GM23248 (cell line): ENCODE results near the gene THUMPD3. TPM values are rescaled to one million over a fixed set of nuclear protein-coding genes. Genes with fewer than 3 reads are reported as not detected.

Experiments
- DNase-seq: peaks from one replicate; pipeline ENCODE4 v3.0.0-alpha.2; 2015
- H2AFZ ChIP-seq: fragments of 200-600 bp; sonication (generic); 2 replicates; pipeline ENCODE4 v1.6.1; 2016; ENCODE audit warnings: antibody characterized with exemption
- H3F3A ChIP-seq: fragments of 200-600 bp; sonication (generic); 2 replicates; pipeline ENCODE4 v1.6.1; 2016; ENCODE audit warnings: mild to moderate bottlenecking, antibody characterized with exemption, mixed run types; ENCODE audit not compliant: insufficient read depth
- H3K27ac ChIP-seq: fragments of 200-600 bp; sonication (generic); 2 replicates; pipeline ENCODE4 v1.5.1; 2016; ENCODE audit warnings: mild to moderate bottlenecking
- H3K27me3 ChIP-seq: fragments of 200-600 bp; sonication (generic); replicated peaks from 2 replicates; pipeline ENCODE4 v1.6.1; 2016; ENCODE audit warnings: mild to moderate bottlenecking; ENCODE audit not compliant: insufficient read depth
- H3K36me3 ChIP-seq: fragments of 200-600 bp; sonication (generic); 2 replicates; pipeline ENCODE4 v1.6.1; 2016; ENCODE audit warnings: low read depth, mild to moderate bottlenecking
- H3K4me1 ChIP-seq: fragments of 200-600 bp; sonication (generic); 2 replicates; pipeline ENCODE4 v1.6.1; 2016; ENCODE audit warnings: mild to moderate bottlenecking; ENCODE audit not compliant: insufficient read depth
- H3K4me2 ChIP-seq: fragments of 200-600 bp; sonication (generic); one replicate; pipeline ENCODE4 v1.6.1; 2016; ENCODE audit warnings: mild to moderate bottlenecking; ENCODE audit not compliant: unreplicated experiment
- H3K4me3 ChIP-seq: fragments of 200-600 bp; sonication (generic); 2 replicates; pipeline ENCODE4 v1.5.1; 2016; ENCODE audit warnings: mild to moderate bottlenecking
- H3K79me2 ChIP-seq: fragments of 200-600 bp; sonication (generic); 2 replicates; pipeline ENCODE4 v1.6.1; 2016; ENCODE audit warnings: mild to moderate bottlenecking; ENCODE audit not compliant: insufficient read depth
- H3K9ac ChIP-seq: fragments of 200-600 bp; sonication (generic); 2 replicates; pipeline ENCODE4 v1.6.1; 2016; ENCODE audit warnings: mild to moderate bottlenecking
- H3K9me2 ChIP-seq: fragments of 200-600 bp; sonication (generic); 2 replicates; pipeline ENCODE4 v1.6.1; 2016; ENCODE audit warnings: mixed run types, mild to moderate bottlenecking, moderate library complexity; ENCODE audit not compliant: insufficient read depth
- H3K9me3 ChIP-seq: fragments of 200-600 bp; sonication (generic); one replicate; pipeline ENCODE4 v1.6.1; 2017; ENCODE audit warnings: low read depth
- H4K20me1 ChIP-seq: fragments of 200-600 bp; sonication (generic); 2 replicates; pipeline ENCODE4 v1.6.0; 2016; ENCODE audit not compliant: insufficient read depth
- EZH2 ChIP-seq: fragments of 200-600 bp; sonication (generic); IDR thresholded peaks from 2 replicates; pipeline ENCODE4 v1.6.1; 2018; ENCODE audit warnings: antibody characterized with exemption, mild to moderate bottlenecking; ENCODE audit not compliant: insufficient read depth, poor library complexity, severe bottlenecking
- EZH2phosphoT487 ChIP-seq: fragments of 200-600 bp; sonication (generic); IDR thresholded peaks from 2 replicates; pipeline ENCODE4 v1.6.1; 2018; ENCODE audit warnings: antibody characterized with exemption, moderate library complexity, mild to moderate bottlenecking, low read depth; ENCODE audit not compliant: insufficient read depth
- WGBS, 2 experiments: methylation state at CpG; one replicate each; pipeline ENCODE4 v1.1.6; 2015 to 2017; ENCODE audit warnings: low lambda C conversion rate in 2 of 2, low coverage in 1 of 2; ENCODE audit errors: missing lambda C conversion rate in 2 of 2; 5-methylcytosine and 5-hydroxymethylcytosine counted together
- in situ Hi-C: fragments of 300-500 bp; cut with MboI; formaldehyde crosslinking; loops from 2 replicates; pipeline ENCODE4 v1.15.0; 2020
- polyA plus RNA-seq: library from polyadenylated mRNA; unstranded; fragments of >200 nt; fragmentation: Nextera tagmentation; extraction: Ambion mirVana; gene quantifications from 2 replicates; pipeline ENCODE4 v1.2.1, GENCODE V29; 2016
- total RNA-seq: library from RNA; depleted of rRNA; stranded (reverse); fragments of >200 nt; shearing (Covaris generic); gene quantifications from 2 replicates; pipeline ENCODE4 v1.2.3, GENCODE V29; 2014

The THUMPD3 gene
- total and polyA plus RNA-seq, 2 experiments from 2014 or later, result 27.9 to 38.9 TPM

DNA sequence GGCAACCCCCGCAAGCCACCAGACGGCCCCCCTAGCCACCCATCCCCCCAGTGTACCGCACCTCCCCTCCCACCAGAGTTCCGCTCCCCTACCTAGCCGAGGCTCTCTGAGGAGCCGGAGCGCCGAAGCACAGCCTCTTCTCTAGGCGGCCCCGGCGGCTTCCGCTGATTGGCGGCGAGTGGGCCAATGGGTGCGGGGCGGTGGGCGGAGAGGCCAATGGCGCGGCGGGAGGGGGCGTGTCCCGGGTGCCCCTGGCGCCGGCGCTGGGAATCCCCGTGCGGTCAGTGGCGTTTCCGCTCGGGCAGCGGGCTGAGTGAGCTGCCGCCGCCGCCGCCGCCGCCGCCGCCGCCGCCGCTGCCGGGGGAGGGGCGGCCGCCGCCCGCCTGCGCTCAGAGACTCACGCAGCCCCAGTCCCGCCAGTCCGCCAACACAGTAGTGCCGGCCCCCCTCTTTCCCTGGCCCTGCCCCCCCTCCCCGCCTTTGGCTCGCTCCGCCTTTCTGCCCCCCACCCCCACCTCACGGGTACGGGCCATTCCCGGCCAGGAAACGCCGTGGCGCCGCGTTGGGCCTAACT, 34.6 kb downstream of the THUMPD3 start, which contains the start of gene SETD5:
Gene SETD5 (plus strand): TSS at position 284 of the 574 bp plus-strand sequence. CDS start 31,324 bp downstream, outside the sequence.
- H3K27ac ChIP-seq, result peak within 1 kb of the TSS; percentile 99
- 0 to 3% methylated on average over 8 to 43 of the region's 63 CpGs for WGBS, 2 experiments
- in situ Hi-C loops, result no loop called here
- H3K9ac ChIP-seq, result peak within 1 kb of the TSS; percentile 100
- peak within 1 kb of the TSS; percentile 86 for H3K4me2 ChIP-seq
- no peaks in the 10 kb centered on the region for H3K9me3 ChIP-seq
- H3F3A ChIP-seq, result peaks cover 68% of the 10 kb centered on the region
- H2AFZ ChIP-seq, result no peak within 1 kb of the TSS
- peaks cover 56% of the 10 kb centered on the region for H3K4me1 ChIP-seq
- peak within 1 kb of the TSS; percentile 95 for H3K4me3 ChIP-seq
- TF ChIP-seq EZH2phosphoT487 (no peak), EZH2 (no peak)
- H4K20me1 ChIP-seq, result peaks cover 24% of the 10 kb centered on the region
- DNase-seq, result peak; percentile 99
- H3K79me2 ChIP-seq, result peaks cover 85% of the 10 kb centered on the region
- no peaks in the 10 kb centered on the region for H3K9me2 ChIP-seq
- H3K27me3 ChIP-seq, result no peaks in the 10 kb centered on the region
- H3K36me3 ChIP-seq, result peaks cover 27% of the 10 kb centered on the region

DNA sequence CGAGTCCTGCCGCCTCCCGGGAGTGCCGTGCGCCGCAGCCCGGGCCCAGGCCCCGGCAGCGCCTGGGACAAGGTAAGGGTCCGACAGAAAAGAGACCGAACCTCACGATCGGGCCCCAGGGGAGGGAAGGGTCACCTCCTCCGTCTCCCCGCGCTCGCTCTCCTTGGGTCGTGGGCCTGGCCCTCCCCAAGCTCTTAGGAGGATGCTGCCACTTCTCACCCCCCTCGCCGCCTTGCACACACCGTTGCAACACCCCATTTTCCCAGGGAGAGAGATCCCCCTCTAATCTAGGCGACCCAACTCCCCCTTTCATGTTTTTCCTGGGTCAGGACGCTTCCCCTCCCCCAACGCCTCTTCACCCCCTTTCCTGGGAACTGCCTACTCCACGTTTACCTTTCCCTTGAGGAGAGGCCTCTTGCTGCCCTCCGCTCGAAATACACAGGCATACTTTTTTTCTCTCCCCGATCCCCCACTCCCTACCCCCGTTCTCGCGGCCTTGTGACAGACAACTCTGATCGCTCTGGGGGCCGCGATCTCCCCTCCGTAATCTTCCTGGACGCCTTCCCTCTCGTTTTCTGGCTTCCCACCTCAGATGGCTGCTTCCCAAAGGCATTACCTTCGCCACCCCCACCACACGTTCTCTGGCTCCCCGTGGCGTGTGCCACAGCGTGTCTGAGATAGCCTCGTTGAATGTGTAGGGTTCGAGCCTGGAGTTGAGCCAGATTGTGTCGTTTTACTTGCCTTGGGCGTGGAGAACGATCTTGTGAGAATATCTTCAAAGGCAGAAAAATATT, 35.2 kb downstream of the THUMPD3 start:
- H4K20me1 ChIP-seq, result peaks cover 27% of the 10 kb centered on the region
- in situ Hi-C loops, result no loop called here
- 1% methylated on average over 38 to 46 of the region's 47 CpGs for WGBS, 2 experiments
- TF ChIP-seq EZH2 (no peak), EZH2phosphoT487 (no peak)
- H3K4me2 ChIP-seq, result peak overlapping the region; percentile 86
- H3K9me2 ChIP-seq, result no peaks in the 10 kb centered on the region
- H3K79me2 ChIP-seq, result peaks cover 85% of the 10 kb centered on the region
- peak; percentile 69 for DNase-seq
- peak overlapping the region; percentile 99 for H3K27ac ChIP-seq
- peaks cover 56% of the 10 kb centered on the region for H3K4me1 ChIP-seq
- peaks cover 22% of the 10 kb centered on the region for H3K36me3 ChIP-seq
- H3K9ac ChIP-seq, result peak overlapping the region; percentile 100
- H3F3A ChIP-seq, result peaks cover 72% of the 10 kb centered on the region
- H3K27me3 ChIP-seq, result no peaks in the 10 kb centered on the region
- no peaks in the 10 kb centered on the region for H3K9me3 ChIP-seq
- H3K4me3 ChIP-seq, result peak overlapping the region; percentile 95
- H2AFZ ChIP-seq, result no peak overlapping the region

DNA sequence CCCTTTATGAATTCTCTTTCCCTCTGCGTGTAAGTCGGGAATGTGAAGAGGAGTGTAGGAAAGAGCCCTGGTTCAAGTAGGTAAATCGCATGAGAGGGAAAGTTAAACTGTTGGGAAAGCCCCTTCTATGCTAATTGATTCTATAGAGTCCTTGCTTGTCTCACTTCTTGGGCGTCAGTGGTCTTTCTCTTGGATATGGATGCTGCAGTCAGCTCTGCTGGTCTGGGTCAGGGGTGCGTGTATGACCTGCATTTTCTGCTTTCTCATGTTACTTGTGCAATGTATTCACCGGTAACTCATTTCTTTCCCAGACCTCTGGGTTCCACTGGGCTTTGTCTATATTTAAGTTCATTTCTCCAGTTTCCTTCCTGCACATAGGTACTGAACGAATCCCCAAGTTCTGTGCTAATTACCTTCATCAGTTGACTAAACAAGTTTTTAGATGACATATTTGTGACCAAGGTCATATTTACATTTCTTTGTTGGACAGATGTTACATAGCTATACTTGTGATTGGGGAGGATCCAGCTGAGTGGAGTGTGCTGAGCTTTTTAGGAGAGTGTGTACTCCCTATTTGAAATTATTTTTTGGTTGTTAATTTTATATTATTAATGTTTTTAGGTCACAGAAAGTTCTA, 36.0 kb downstream of the THUMPD3 start:
- in situ Hi-C loops, result no loop called here
- Histone ChIP-seq H3K4me3 (peak overlapping the region; percentile 95), H3K9me2 (no peaks in the 10 kb centered on the region), H3K79me2 (peaks cover 85% of the 10 kb centered on the region), H3K4me1 (peaks cover 56% of the 10 kb centered on the region), H2AFZ (no peak overlapping the region), H3K4me2 (peak overlapping the region; percentile 86), H3K9me3 (no peaks in the 10 kb centered on the region), H3K27ac (peak overlapping the region; percentile 99), H3K9ac (peak overlapping the region; percentile 100), H3F3A (peaks cover 78% of the 10 kb centered on the region), H3K36me3 (peaks cover 15% of the 10 kb centered on the region; the same call in 1 of the 2 replicates), H4K20me1 (peaks cover 33% of the 10 kb centered on the region), H3K27me3 (no peaks in the 10 kb centered on the region)
- no peak for TF ChIP-seq EZH2
- TF ChIP-seq EZH2phosphoT487, result no peak
- DNase-seq, result peak; percentile 78
- WGBS, 2 experiments, result 2 to 3% methylated on average over 7 of the region's 7 CpGs

DNA sequence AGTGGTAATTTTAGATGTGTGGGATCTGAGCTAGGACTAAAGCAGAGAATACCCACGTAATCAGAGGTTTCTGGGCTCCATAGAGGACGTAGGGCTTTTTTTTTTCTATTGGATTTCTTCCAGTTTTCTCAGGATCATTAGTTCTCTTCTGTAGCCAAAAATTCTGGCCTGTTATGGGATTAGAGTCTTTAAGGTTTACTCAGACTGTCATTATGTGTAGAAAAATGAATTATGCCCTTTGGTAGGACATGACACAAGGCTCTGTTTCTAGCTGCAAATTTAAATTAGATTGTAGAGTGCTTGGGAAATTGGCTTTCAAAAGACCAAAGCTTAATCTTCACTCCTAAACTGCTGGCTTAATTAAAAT, 36.5 kb downstream of the THUMPD3 start:
- Histone ChIP-seq H4K20me1 (peaks cover 30% of the 10 kb centered on the region), H3K79me2 (peaks cover 85% of the 10 kb centered on the region), H3K27ac (peak overlapping the region; percentile 99), H3K36me3 (peaks cover 10% of the 10 kb centered on the region; the same call in 1 of the 2 replicates), H3F3A (peaks cover 76% of the 10 kb centered on the region), H3K9ac (peak overlapping the region; percentile 100), H3K9me3 (no peaks in the 10 kb centered on the region), H2AFZ (no peak overlapping the region), H3K4me3 (peak overlapping the region; percentile 95), H3K4me1 (peaks cover 56% of the 10 kb centered on the region), H3K9me2 (no peaks in the 10 kb centered on the region), H3K27me3 (no peaks in the 10 kb centered on the region), H3K4me2 (peak overlapping the region; percentile 86)
- 0% methylated on average over 2 of the region's 2 CpGs for WGBS, 2 experiments
- DNase-seq, result peak; percentile 59
- TF ChIP-seq EZH2phosphoT487, result no peak
- TF ChIP-seq EZH2, result no peak
- in situ Hi-C loops, result no loop called here
